Ishikawa (cell line): ENCODE measurements around the gene FLT1.

Experiments
- EGR1 ChIP-seq: IDR thresholded peaks from 2 replicates; pipeline ENCODE4 v1.6.1; 2012
- EP300 ChIP-seq: IDR thresholded peaks from 2 replicates; pipeline ENCODE4 v1.6.1; 2012; ENCODE audit warnings: borderline replicate concordance
- FOXM1 ChIP-seq: IDR thresholded peaks from 2 replicates; pipeline ENCODE4 v1.6.1; 2012; ENCODE audit warnings: low read depth, borderline replicate concordance
- TF ChIP-seq, protein P1 (sequence below): IDR thresholded peaks from 2 replicates; pipeline ENCODE4 v1.6.1; 2012

DNA sequence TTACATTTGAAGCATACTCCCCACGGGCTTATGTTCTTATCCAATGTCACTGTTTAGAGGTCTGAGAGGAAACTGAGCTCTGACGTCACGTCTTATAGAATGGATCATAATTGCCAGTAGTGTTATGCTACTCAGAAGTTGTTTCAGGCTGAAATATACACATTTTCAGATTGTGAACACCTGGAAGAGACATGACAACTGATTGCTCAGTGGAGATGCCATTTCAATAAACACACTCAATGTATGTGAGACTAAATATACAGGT, 17.3 kb downstream of the FLT1 start:
- TF ChIP-seq FOXM1 (no peak), EP300 (no peak), EGR1 (no peak)
- TF ChIP-seq, protein P1, sequence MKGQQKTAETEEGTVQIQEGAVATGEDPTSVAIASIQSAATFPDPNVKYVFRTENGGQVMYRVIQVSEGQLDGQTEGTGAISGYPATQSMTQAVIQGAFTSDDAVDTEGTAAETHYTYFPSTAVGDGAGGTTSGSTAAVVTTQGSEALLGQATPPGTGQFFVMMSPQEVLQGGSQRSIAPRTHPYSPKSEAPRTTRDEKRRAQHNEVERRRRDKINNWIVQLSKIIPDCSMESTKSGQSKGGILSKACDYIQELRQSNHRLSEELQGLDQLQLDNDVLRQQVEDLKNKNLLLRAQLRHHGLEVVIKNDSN: no peak
